H1 (cell line): ENCODE results near the gene WDR4. TPM values are rescaled to one million over a fixed set of nuclear protein-coding genes. Genes with fewer than 3 reads are reported as not detected.

Experiments used
- RAD21 ChIP-seq, 2 experiments: IDR thresholded peaks in 1 of 2; conservative IDR thresholded peaks in 1 of 2; 2 replicates each; pipeline ENCODE4 v1.6.1; 2011; ENCODE audit warnings: low read depth in 2 of 2, low read length in 2 of 2, improper control_type of control experiment in 1 of 2, inconsistent platforms in 1 of 2, mild to moderate bottlenecking in 1 of 2, moderate library complexity in 1 of 2
- polyA plus RNA-seq, 7 experiments: library from polyadenylated mRNA; depleted of rRNA in 3 of 7; stranded (reverse) in 5 of 7; unstranded in 2 of 7; fragments of >200 nt in 5 of 7; fragments of 200-250 nt in 2 of 7; gene quantifications; 1 replicate in 5 of 7; 2 replicates in 1 of 7; 4 replicates in 1 of 7; pipeline versions ENCODE4 v1.2.1 to v1.2.3, GENCODE V29; 2011 to 2013; ENCODE audit warnings: missing spikeins in 2 of 7, mixed read lengths in 2 of 7
- total RNA-seq: library from RNA; stranded (reverse); fragmentation: NEBNext Ultra II Directional; extraction: Animal tissue kit (Norgen Biotek cat#: 25700); gene quantifications from 2 replicates; pipeline ENCODE4 v1.2.1, GENCODE V29; 2021
- TF ChIP-seq, protein P1 (sequence below), 3 experiments: IDR thresholded peaks; 1 replicate in 2 of 3; 2 replicates in 1 of 3; pipeline versions ENCODE4 v1.5.1 to v1.6.1; 2011; ENCODE audit warnings: low read length in 3 of 3, mild to moderate bottlenecking in 3 of 3, inconsistent platforms in 2 of 3, low read depth in 1 of 3, moderate library complexity in 1 of 3; ENCODE audit not compliant: insufficient read depth in 1 of 3; ENCODE audit errors: control extremely low read depth in 1 of 3

The WDR4 gene
- total and polyA plus RNA-seq, 2 of the 8 experiments (the other 6 are each of a cell fraction or from before 2014, with no cell fraction given) = 28.9 to 47.8 TPM

DNA sequence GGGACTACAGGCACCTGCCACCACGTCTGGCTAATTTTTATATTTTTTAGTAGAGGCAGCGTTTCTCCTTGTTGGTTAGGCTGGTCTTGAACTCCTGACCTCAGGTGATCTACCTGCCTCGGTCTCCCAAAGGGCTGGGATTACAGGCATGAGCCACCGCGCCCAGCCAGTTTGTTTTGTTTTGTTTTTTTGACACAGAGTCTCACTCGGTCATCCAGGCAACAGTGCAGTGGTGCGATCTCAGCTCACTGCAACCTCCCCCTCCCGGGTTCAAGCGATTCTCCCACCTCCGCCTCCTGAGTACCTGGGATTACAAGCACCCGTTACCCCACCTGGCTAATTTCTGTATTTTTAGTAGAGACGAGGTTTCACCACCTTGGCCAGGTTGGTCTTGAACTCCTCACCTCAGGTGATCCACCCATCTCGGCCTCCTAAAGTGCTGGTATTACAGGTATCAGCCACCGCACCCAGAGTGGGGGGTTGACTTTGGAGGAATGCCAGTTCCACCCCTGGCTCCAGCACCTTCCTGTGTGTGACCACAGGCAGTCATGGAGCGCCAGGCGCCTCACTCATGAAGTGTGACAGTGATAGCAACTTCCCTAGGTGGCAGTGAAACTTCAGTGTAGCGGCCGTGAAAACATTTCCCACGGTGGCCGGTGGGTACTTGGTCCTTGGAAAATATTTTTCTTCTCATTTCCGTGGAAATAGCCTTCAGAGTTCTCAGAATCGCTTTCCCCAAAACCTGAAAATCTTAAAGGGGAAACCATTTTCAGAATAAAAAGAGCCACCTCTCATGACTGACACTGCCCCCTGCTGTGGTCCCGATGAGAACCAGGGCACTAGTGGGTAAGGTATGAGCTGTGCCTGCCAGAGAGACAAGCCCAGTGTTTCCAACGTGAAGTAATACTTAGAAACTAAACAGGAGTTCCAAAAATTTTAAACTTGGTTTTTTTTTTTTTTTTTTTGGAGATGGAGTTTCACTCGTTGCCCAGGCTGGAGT, 48.6 kb downstream of the WDR4 start (continued):
- TF ChIP-seq, protein P1, sequence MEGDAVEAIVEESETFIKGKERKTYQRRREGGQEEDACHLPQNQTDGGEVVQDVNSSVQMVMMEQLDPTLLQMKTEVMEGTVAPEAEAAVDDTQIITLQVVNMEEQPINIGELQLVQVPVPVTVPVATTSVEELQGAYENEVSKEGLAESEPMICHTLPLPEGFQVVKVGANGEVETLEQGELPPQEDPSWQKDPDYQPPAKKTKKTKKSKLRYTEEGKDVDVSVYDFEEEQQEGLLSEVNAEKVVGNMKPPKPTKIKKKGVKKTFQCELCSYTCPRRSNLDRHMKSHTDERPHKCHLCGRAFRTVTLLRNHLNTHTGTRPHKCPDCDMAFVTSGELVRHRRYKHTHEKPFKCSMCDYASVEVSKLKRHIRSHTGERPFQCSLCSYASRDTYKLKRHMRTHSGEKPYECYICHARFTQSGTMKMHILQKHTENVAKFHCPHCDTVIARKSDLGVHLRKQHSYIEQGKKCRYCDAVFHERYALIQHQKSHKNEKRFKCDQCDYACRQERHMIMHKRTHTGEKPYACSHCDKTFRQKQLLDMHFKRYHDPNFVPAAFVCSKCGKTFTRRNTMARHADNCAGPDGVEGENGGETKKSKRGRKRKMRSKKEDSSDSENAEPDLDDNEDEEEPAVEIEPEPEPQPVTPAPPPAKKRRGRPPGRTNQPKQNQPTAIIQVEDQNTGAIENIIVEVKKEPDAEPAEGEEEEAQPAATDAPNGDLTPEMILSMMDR (IDR thresholded peaks at IDR 0.05; ENCODE audit: control extremely low read depth in 1 of 3, insufficient read depth in 1 of 3, low read depth in 1 of 3, low read length in 3 of 3) = no peak
- TF ChIP-seq RAD21 (IDR thresholded peaks at IDR 0.05 in 1 of 2, conservative IDR thresholded peaks at IDR 0.05 in 1 of 2; ENCODE audit: low read depth in 2 of 2, low read length in 2 of 2) = no peak
